Parathyroid adenoma (tissue), 2 donors: Measurements from ENCODE around the gene NNT.
"Not testable (repeated sequence)": the region's sequence is repeated elsewhere in the genome, so short reads cannot be mapped to it uniquely, and the experiment has no call there.

Source experiments
- H2AFZ ChIP-seq: fragments of 300-600 bp; sonication (generic); one replicate; pipeline ENCODE4 v1.7.0; 2017; ENCODE audit warnings: antibody characterized with exemption, mild to moderate bottlenecking
- H3K27ac ChIP-seq: fragments of 300-600 bp; sonication (generic); one replicate; pipeline ENCODE4 v1.7.0; 2017
- H3K27me3 ChIP-seq: fragments of 300-600 bp; sonication (generic); one replicate; pipeline ENCODE4 v1.7.0; 2017; ENCODE audit warnings: low read length; ENCODE audit not compliant: control insufficient read depth, insufficient read depth
- H3K36me3 ChIP-seq: fragments of 300-600 bp; sonication (generic); one replicate; pipeline ENCODE4 v1.7.0; 2017; ENCODE audit warnings: low read length; ENCODE audit not compliant: control insufficient read depth, insufficient read depth
- H3K4me1 ChIP-seq: fragments of 300-600 bp; sonication (generic); one replicate; pipeline ENCODE4 v1.7.0; 2017; ENCODE audit warnings: control low read depth
- H3K4me2 ChIP-seq: fragments of 300-600 bp; sonication (generic); one replicate; pipeline ENCODE4 v1.7.0; 2017; ENCODE audit warnings: low read length
- H3K4me3 ChIP-seq: fragments of 300-600 bp; sonication (generic); one replicate; pipeline ENCODE4 v1.7.0; 2017; ENCODE audit warnings: low read depth, low read length
- H3K79me2 ChIP-seq: fragments of 300-600 bp; sonication (generic); one replicate; pipeline ENCODE4 v1.7.0; 2017; ENCODE audit warnings: control low read depth
- H3K9ac ChIP-seq: fragments of 300-600 bp; sonication (generic); one replicate; pipeline ENCODE4 v1.7.0; 2017; ENCODE audit warnings: mild to moderate bottlenecking
- H3K9me3 ChIP-seq: fragments of 300-600 bp; sonication (generic); one replicate; pipeline ENCODE4 v1.7.0; 2017; ENCODE audit warnings: low read length; ENCODE audit not compliant: control insufficient read depth
- CTCF ChIP-seq: fragments of 300-600 bp; sonication (generic); IDR thresholded peaks from one replicate; pipeline ENCODE4 v1.7.0; 2017; ENCODE audit warnings: antibody characterized with exemption, mild to moderate bottlenecking
- donor health status: primary hyperparathyroidism.

NNT gene

GRCh38 chr5:43570450-43571158, 32.4 kb upstream of the NNT start:
- H3K36me3 ChIP-seq = no peaks in the 10 kb centered on the region
- H3K27ac ChIP-seq = no peak overlapping the region
- no peak for TF ChIP-seq CTCF
- no peaks in the 10 kb centered on the region for H3K27me3 ChIP-seq
- no peaks in the 10 kb centered on the region for H3K9me3 ChIP-seq
- H3K9ac ChIP-seq = no peak overlapping the region
- H2AFZ ChIP-seq = no peak overlapping the region
- H3K4me3 ChIP-seq = no peak overlapping the region
- no peaks in the 10 kb centered on the region for H3K4me1 ChIP-seq
- no peak overlapping the region for H3K4me2 ChIP-seq
- no peaks in the 10 kb centered on the region for H3K79me2 ChIP-seq

GRCh38 chr5:43571237-43571636, 31.7 kb upstream of the NNT start:
- TF ChIP-seq CTCF = no peak
- Histone ChIP-seq H3K79me2 (no peaks in the 10 kb centered on the region), H3K4me2 (no peak overlapping the region), H3K9ac (no peak overlapping the region), H3K4me3 (no peak overlapping the region), H3K27me3 (no peaks in the 10 kb centered on the region), H3K9me3 (no peaks in the 10 kb centered on the region), H3K27ac (no peak overlapping the region), H3K36me3 (no peaks in the 10 kb centered on the region), H2AFZ (no peak overlapping the region), H3K4me1 (no peaks in the 10 kb centered on the region)

- H3K9me3 ChIP-seq = no peaks in the 10 kb centered on the region
- H2AFZ ChIP-seq = no peak overlapping the region
- H3K79me2 ChIP-seq = no peaks in the 10 kb centered on the region
- H3K27ac ChIP-seq = no peak overlapping the region
- no peak overlapping the region for H3K4me2 ChIP-seq
- TF ChIP-seq CTCF = no peak
- H3K9ac ChIP-seq = no peak overlapping the region
- H3K4me1 ChIP-seq = no peaks in the 10 kb centered on the region
- H3K4me3 ChIP-seq = no peak overlapping the region
- H3K27me3 ChIP-seq = no peaks in the 10 kb centered on the region
- H3K36me3 ChIP-seq = no peaks in the 10 kb centered on the region
These were observed 30.6 kb upstream of the NNT start for GRCh38 chr5:43572357-43572756.

- Histone ChIP-seq H3K36me3 (no peaks in the 10 kb centered on the region), H3K4me1 (no peaks in the 10 kb centered on the region), H3K79me2 (no peaks in the 10 kb centered on the region), H2AFZ (no peak overlapping the region), H3K4me3 (no peak overlapping the region), H3K9ac (no peak overlapping the region), H3K27me3 (no peaks in the 10 kb centered on the region), H3K27ac (no peak overlapping the region), H3K9me3 (no peaks in the 10 kb centered on the region), H3K4me2 (no peak overlapping the region)
- TF ChIP-seq CTCF = no peak
These were observed 29.9 kb upstream of the NNT start for GRCh38 chr5:43573058-43573457.

GRCh38 chr5:43580402-43581210, 22.4 kb upstream of the NNT start:
- H3K9ac ChIP-seq, H3K27ac ChIP-seq, H3K79me2 ChIP-seq, H3K9me3 ChIP-seq, H3K4me2 ChIP-seq, H3K27me3 ChIP-seq, H2AFZ ChIP-seq, H3K4me3 ChIP-seq, H3K36me3 ChIP-seq, H3K4me1 ChIP-seq: not testable (repeated sequence)
